ENCODE results near the gene GNAO1. TPM values are rescaled to one million over a fixed set of nuclear protein-coding genes. Genes with fewer than 3 reads are reported as not detected.
"Not testable (repeated sequence)": the region's sequence is repeated elsewhere in the genome, so short reads cannot be mapped to it uniquely, and the experiment has no call there.

GNAO1 gene
- total RNA-seq, 1 donor from 2014 or later = 0.53 TPM

GRCh38 chr16:56370185-56370874 lies 179.0 kb downstream of the GNAO1 start:
- DNase-seq (ENCODE audit: low spot score in 2 of 2) = no peak
- no peak overlapping the region for H3K4me3 ChIP-seq

GRCh38 chr16:56370875-56371659 lies 179.8 kb downstream of the GNAO1 start:
- Histone ChIP-seq H3K4me3 (no peak overlapping the region), H3K27ac (peak overlapping the region in 1 of 2 donors; percentile 26), H3K4me1 (peaks cover 3% of the 10 kb centered on the region in 2 donors), H3K9me3 (no peaks in the 10 kb centered on the region), H3K27me3 (no peaks in the 10 kb centered on the region), H3K36me3 (peaks cover 25 to 42% of the 10 kb centered on the region in 2 donors)
- TF ChIP-seq, protein P1, sequence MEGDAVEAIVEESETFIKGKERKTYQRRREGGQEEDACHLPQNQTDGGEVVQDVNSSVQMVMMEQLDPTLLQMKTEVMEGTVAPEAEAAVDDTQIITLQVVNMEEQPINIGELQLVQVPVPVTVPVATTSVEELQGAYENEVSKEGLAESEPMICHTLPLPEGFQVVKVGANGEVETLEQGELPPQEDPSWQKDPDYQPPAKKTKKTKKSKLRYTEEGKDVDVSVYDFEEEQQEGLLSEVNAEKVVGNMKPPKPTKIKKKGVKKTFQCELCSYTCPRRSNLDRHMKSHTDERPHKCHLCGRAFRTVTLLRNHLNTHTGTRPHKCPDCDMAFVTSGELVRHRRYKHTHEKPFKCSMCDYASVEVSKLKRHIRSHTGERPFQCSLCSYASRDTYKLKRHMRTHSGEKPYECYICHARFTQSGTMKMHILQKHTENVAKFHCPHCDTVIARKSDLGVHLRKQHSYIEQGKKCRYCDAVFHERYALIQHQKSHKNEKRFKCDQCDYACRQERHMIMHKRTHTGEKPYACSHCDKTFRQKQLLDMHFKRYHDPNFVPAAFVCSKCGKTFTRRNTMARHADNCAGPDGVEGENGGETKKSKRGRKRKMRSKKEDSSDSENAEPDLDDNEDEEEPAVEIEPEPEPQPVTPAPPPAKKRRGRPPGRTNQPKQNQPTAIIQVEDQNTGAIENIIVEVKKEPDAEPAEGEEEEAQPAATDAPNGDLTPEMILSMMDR (IDR thresholded peaks at IDR 0.05) = no peak
- intact Hi-C loops (cut with DNase I) = no loop called here
- no peak for DNase-seq (ENCODE audit: low spot score in 2 of 2)

More at GRCh38 chr16:56370185-56370874, 179.0 kb downstream of the GNAO1 start:
- intact Hi-C loops (cut with DNase I) = no loop called here
- Histone ChIP-seq H3K27ac (peak overlapping the region in 1 of 2 donors; percentile 26), H3K4me1 (peaks cover 3% of the 10 kb centered on the region in 2 donors), H3K36me3 (peaks cover 28 to 46% of the 10 kb centered on the region in 2 donors), H3K9me3 (no peaks in the 10 kb centered on the region), H3K27me3 (no peaks in the 10 kb centered on the region)
- TF ChIP-seq, protein P1 (IDR thresholded peaks at IDR 0.05) = no peak

DNA sequence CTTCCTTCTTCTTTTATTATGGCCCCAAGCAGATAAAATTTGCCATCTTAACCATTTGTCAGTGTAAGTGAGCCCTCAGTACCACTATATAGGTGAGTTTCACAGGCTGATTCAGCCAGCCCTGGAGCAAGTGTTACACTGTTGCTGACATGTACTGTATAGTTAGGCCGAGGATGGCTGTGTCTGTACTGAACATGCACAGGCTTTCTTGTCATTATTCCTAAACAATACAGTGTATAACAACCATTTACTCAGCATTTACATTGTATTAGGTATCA lies 180.3 kb downstream of the GNAO1 start:
- DNase-seq (ENCODE audit: low spot score in 2 of 2) = no peak
- Histone ChIP-seq H3K36me3 (peaks cover 22 to 38% of the 10 kb centered on the region in 2 donors), H3K27ac (no peak overlapping the region), H3K4me1 (peaks cover 3% of the 10 kb centered on the region in 2 donors), H3K9me3 (no peaks in the 10 kb centered on the region), H3K4me3 (no peak overlapping the region), H3K27me3 (no peaks in the 10 kb centered on the region)
- intact Hi-C loops (cut with DNase I) = no loop called here
- TF ChIP-seq, protein P1 (IDR thresholded peaks at IDR 0.05) = no peak

DNA sequence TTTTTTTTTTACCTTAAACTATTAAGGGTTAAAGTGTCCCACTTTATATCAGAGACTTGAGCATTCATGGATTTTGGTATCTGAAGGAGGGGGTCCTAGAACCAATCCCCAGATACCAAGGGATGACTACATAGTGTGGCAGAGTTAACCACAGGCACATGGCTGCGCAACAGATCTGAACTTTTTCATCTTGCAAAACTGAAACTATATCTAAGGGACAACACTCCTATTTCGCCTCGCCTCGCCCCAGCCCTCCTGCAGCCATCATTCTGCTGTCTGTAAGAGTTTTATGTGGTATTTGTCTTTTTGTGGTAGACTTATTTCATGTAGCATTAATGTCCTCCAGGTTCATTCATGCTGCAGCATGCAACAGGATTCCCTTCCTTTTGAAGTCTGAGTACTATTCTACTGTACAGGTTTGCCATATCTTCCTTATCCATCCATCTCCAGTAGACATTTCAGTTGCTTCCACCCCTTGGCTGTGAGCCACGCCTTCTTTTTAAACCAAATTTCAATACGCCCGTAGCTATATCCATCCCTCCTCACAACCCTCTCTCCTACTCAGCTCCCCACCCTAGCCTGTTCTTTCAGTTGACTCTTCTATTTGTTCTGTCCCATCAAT lies 180.8 kb downstream of the GNAO1 start:
- Histone ChIP-seq H3K27ac (no peak overlapping the region), H3K4me1 (peaks cover 3% of the 10 kb centered on the region in 2 donors), H3K9me3 (no peaks in the 10 kb centered on the region), H3K27me3 (no peaks in the 10 kb centered on the region), H3K4me3 (no peak overlapping the region), H3K36me3 (peaks cover 17 to 33% of the 10 kb centered on the region in 2 donors)
- DNase-seq (ENCODE audit: low spot score in 2 of 2) = no peak
- TF ChIP-seq, protein P1 (IDR thresholded peaks at IDR 0.05) = no peak
- intact Hi-C loops (cut with DNase I) = no loop called here

- Histone ChIP-seq H3K4me3 (no peak overlapping the region), H3K36me3 (peaks cover 9 to 30% of the 10 kb centered on the region in 2 donors), H3K4me1 (peaks cover 3% of the 10 kb centered on the region in 2 donors), H3K9me3 (no peaks in the 10 kb centered on the region), H3K27me3 (no peaks in the 10 kb centered on the region), H3K27ac (no peak overlapping the region)
- no peak for DNase-seq (ENCODE audit: low spot score in 2 of 2)
- TF ChIP-seq, protein P1 (IDR thresholded peaks at IDR 0.05) = no peak
- intact Hi-C loops (cut with DNase I) = no loop called here
These were observed 181.7 kb downstream of the GNAO1 start for GRCh38 chr16:56373003-56373402.

GRCh38 chr16:56375792-56376191 lies 184.5 kb downstream of the GNAO1 start:
- H3K4me1 ChIP-seq; H3K9me3 ChIP-seq; intact Hi-C loops (cut with DNase I); H3K27me3 ChIP-seq; H3K27ac ChIP-seq; H3K4me3 ChIP-seq; DNase-seq (ENCODE audit: low spot score in 2 of 2): not testable (repeated sequence)
- peaks cover 12 to 44% of the 10 kb centered on the region in 2 donors for H3K36me3 ChIP-seq

DNA sequence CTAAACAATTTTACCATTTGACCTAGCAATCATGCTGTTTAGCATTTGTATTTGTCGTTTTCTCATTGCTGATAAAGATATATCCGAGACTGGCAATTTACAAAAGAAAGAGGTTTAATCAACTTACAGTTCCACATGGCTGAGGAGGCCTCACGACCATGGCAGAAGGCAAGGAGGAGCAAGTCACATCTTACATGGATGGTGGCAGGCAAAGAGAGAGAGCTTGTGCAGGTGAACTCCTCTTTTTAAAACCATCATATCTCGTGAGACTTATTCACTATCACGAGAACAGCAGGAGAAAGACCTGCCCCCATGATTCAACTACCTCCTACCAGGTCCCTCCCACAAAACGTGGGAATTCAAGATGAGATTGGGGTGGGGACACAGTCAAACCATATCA lies 187.8 kb downstream of the GNAO1 start:
- DNase-seq (ENCODE audit: low spot score in 2 of 2); H3K27me3 ChIP-seq; H3K27ac ChIP-seq; H3K4me1 ChIP-seq; intact Hi-C loops (cut with DNase I); H3K4me3 ChIP-seq: not testable (repeated sequence)
- H3K9me3 ChIP-seq = peaks cover 13 to 18% of the 10 kb centered on the region in 2 donors
- peaks cover 42 to 70% of the 10 kb centered on the region in 2 donors for H3K36me3 ChIP-seq

- H3K27me3 ChIP-seq; H3K27ac ChIP-seq; DNase-seq (ENCODE audit: low spot score in 2 of 2); H3K4me1 ChIP-seq; H3K4me3 ChIP-seq; intact Hi-C loops (cut with DNase I): not testable (repeated sequence)
- peaks cover 61 to 82% of the 10 kb centered on the region in 2 donors for H3K36me3 ChIP-seq
- H3K9me3 ChIP-seq = peaks cover 13 to 18% of the 10 kb centered on the region in 2 donors
These were observed 189.6 kb downstream of the GNAO1 start for GRCh38 chr16:56380778-56381485.
